ENCODE data around the gene UBALD1. TPM values are rescaled to one million over a fixed set of nuclear protein-coding genes. Genes with fewer than 3 reads are reported as not detected.

Gene UBALD1
- total and polyA plus RNA-seq, 9 of the 15 experiments (the other 6 are each of a cell fraction or from before 2014, with no cell fraction given), result 1.3 to 38.0 (median 6.2) TPM; not detected in 2

- DNase-seq (ENCODE audit: extremely low read depth in 1 of 4, low spot score in 3 of 4) (no peak), FAIRE-seq (no peak), ATAC-seq (no peak)
- no peak overlapping the region for H3K4me3 ChIP-seq
- no TSS peak for BruUV-seq (replicated peaks)
- TF ChIP-seq CREM (IDR thresholded peaks at IDR 0.05; ENCODE audit: low read depth) (no peak), ZBTB8A (IDR thresholded peaks at IDR 0.05; ENCODE audit: partially characterized antibody) (no peak), ZNF507 (tag; conservative IDR thresholded peaks at IDR 0.05) (no peak), ZNF224 (CRISPR knock-in tag; IDR thresholded peaks at IDR 0.05) (no peak), ZNF146 (CRISPR knock-in tag; IDR thresholded peaks at IDR 0.05; ENCODE audit: unreplicated experiment) (no peak), KAT8 (IDR thresholded peaks at IDR 0.05; ENCODE audit: low read depth) (no peak), ZNF609 (CRISPR knock-in tag; IDR thresholded peaks at IDR 0.05; ENCODE audit: borderline replicate concordance) (no peak), SETDB1 (IDR thresholded peaks at IDR 0.05; ENCODE audit: low read length) (no peak), ZNF79 (CRISPR knock-in tag; IDR thresholded peaks at IDR 0.05; ENCODE audit: low read depth) (no peak), ZNF197 (CRISPR knock-in tag; IDR thresholded peaks at IDR 0.05; ENCODE audit: low read depth) (no peak), ERF (CRISPR knock-in tag; IDR thresholded peaks at IDR 0.05) (no peak), HDAC8 (tag; IDR thresholded peaks at IDR 0.05) (no peak), MCM7 (IDR thresholded peaks at IDR 0.05) (no peak), CBX2 (IDR thresholded peaks at IDR 0.05; ENCODE audit: insufficient read depth, low read length, poor library complexity, severe bottlenecking) (no peak)
- TF ChIP-seq, protein P1, sequence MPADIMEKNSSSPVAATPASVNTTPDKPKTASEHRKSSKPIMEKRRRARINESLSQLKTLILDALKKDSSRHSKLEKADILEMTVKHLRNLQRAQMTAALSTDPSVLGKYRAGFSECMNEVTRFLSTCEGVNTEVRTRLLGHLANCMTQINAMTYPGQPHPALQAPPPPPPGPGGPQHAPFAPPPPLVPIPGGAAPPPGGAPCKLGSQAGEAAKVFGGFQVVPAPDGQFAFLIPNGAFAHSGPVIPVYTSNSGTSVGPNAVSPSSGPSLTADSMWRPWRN (IDR thresholded peaks at IDR 0.05; ENCODE audit: low read depth), result no peak
- in situ Hi-C loops (cut with MboI), result no loop called here
- POLR2A ChIA-PET, result interaction anchor here (1.3 to 1.4 kb wide), 2 partner anchors 9 to 10 kb away, joined by 5 to 7 read pairs; no protein-coding TSS in a partner anchor
- CTCF ChIA-PET (ENCODE audit: low intra/inter-chr PET ratio), result no interaction called here
- H3K4me1 ChIP-seq (replicated peaks in 1 of 2; ENCODE audit: control insufficient read depth in 2 of 2, insufficient read depth in 2 of 2, low read length in 2 of 2), result peaks cover 0 to 30% of the 10 kb centered on the region in 2 experiments; a peak in 1 of 5 replicates
- no peak overlapping the region for H3K4me2 ChIP-seq (ENCODE audit: insufficient read depth, low read length)
- H2AFZ ChIP-seq (ENCODE audit: low read depth, low read length), result no peak overlapping the region
- peaks cover 38% of the 10 kb centered on the region for H3K79me2 ChIP-seq (ENCODE audit: control insufficient read depth, insufficient read depth, low read length)
- H4K20me1 ChIP-seq (replicated peaks; ENCODE audit: control insufficient read depth, insufficient read depth, low read length), result peaks cover 4% of the 10 kb centered on the region; the same call in 1 of the 2 replicates
- peaks cover 19% of the 10 kb centered on the region; the same call in 1 of the 3 replicates for H3K36me3 ChIP-seq (ENCODE audit: control insufficient read depth, insufficient read depth, low read length)
- peaks cover 3% of the 10 kb centered on the region for H3K9me1 ChIP-seq (ENCODE audit: control insufficient read depth, insufficient read depth, low read length)
- no peaks in the 10 kb centered on the region for H3K27me3 ChIP-seq (ENCODE audit: control insufficient read depth in 2 of 2, insufficient read depth in 2 of 2, low read length in 2 of 2)
- no peak overlapping the region; a peak in 1 of 4 replicates for H3K9ac ChIP-seq (ENCODE audit: insufficient read depth in 1 of 2, low read depth in 2 of 2, low read length in 2 of 2)
- H3K9me3 ChIP-seq (replicated peaks; ENCODE audit: control insufficient read depth, insufficient read depth, low read depth, low read length), result 0 out of 2 replicates have a peak, but pooled peaks cover 1% of the 10 kb centered on the region
- WGBS (ENCODE audit: insufficient coverage, low coverage, missing lambda C conversion rate), result 92% methylated on average over 13 of the region's 13 CpGs
- intact Hi-C loops (cut with micrococcal nuclease), result no loop called here
- H3K27ac ChIP-seq (ENCODE audit: extremely low read depth, low read depth, low read length), result no peak overlapping the region
Measured at GRCh38 chr16:4636196-4636595, 21.5 kb upstream of the UBALD1 start.
